Measurements from ENCODE around the gene B4GALNT2.

GRCh38 chr17:49156256-49156655 lies 23.7 kb downstream of the B4GALNT2 start:
- TF ChIP-seq CTCF (IDR thresholded peaks at IDR 0.05): no peak
- TF ChIP-seq POLR2AphosphoS5 (IDR thresholded peaks at IDR 0.05): no peak
- TF ChIP-seq POLR2A (IDR thresholded peaks at IDR 0.05): no peak
